HG03135 (cell line): ENCODE results near the gene ESRRA.

Experiments
- ATAC-seq: cut with Tn5 transposase; IDR thresholded peaks from one replicate; pipeline ENCODE4 v1.9.1; 2021; ENCODE audit warnings: mild to moderate bottlenecking, moderate library complexity; ENCODE audit not compliant: unreplicated experiment

Gene ESRRA

DNA sequence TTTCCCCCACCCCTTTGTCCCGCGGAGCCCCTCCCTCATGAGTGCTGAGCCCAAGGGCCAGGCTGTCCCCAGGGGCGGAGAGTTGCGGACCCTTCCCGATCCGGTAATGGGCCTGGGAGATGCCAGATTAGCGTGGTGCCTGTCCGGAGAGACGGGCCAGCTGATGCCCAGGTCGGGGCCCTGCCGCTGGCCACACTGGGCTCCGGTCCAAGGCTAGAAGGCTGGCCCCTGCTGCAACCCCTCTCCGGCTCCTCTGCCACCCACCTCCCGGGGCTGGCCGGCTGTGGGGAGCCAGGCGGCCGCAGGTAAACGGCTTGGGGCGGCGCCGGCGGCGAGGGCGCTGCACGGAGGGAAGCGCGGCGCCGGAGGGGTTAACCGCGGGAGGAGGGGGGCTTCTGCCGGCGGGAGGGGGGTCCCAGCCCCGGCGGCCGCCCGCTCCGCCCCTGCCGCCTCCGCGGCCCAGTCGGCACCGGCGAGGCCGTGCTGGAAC, 14.0 kb upstream of the ESRRA start, which contains the start of gene KCNK4:
TSS of gene KCNK4 (plus strand) at position 41 of the 490 bp plus-strand sequence. CDS start 1,717 bp downstream, outside the sequence.
- ATAC-seq = no peak

DNA sequence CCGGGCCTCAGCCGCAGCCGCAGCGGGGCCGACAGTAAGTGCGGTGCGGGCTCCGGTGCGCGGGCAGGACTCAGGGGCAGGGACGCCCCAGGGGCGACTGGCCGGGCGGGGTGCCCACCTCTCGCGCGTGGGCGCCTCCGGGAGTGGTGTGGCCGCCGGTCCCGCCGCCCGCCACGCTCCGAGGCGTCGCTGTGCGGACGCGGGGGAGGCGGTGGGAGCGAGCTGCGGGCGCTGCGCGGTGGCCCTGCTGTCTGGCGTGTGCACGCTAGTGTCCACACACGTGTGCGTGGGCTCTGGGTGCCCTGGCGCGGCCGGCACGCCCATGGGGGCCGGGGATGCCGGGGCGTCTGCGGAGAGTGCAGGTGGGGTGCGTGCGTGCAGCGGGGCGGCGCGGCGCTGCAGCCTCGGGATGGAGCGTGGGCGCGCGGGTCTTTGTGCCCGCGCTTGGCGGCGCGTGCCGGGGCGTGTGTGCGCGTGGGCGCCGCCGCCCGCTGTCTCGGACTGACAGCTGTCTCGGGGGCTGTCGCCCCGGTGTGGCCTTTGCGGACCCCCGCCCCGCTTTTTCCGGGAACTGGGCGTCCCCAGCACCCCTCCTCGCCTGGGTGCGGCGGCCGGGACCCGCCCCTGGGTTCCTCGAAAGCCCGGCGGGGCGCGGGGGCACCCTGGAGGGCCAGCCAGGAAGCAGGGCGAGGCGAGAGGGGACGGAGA, 13.4 kb upstream of the ESRRA start:
- ATAC-seq = no peak

DNA sequence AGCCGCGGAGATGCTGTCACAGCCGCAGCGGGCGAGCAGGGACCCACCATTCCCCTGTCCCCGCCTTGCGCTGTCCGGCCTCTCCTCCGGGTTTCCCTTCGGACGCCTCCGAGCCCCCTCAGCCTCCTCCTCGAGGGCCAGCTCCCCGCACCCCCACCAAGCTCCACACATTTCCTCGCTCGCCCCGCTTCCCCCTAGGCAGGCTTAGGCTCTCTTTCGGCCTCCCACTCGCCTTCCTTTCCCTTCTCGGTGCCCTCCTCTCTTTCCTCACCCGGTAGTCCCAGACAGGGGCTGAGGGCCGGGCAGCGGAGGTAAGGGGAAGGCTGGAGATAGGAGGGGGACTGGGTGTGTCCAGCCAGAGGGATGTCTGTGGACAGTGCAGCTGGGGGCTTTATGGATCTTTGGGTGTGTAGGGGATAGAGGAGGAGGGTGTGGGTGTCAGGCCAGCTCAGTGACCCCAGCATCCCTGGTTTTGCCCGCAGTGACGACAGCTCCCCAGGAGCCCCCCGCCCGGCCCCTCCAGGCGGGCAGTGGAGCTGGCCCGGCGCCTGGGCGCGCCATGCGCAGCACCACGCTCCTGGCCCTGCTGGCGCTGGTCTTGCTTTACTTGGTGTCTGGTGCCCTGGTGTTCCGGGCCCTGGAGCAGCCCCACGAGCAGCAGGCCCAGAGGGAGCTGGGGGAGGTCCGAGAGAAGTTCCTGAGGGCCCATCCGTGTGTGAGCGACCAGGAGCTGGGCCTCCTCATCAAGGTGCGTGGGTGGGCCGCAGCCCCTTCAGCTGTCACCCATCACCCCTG, 12.7 kb upstream of the ESRRA start:
- ATAC-seq = no peak

DNA sequence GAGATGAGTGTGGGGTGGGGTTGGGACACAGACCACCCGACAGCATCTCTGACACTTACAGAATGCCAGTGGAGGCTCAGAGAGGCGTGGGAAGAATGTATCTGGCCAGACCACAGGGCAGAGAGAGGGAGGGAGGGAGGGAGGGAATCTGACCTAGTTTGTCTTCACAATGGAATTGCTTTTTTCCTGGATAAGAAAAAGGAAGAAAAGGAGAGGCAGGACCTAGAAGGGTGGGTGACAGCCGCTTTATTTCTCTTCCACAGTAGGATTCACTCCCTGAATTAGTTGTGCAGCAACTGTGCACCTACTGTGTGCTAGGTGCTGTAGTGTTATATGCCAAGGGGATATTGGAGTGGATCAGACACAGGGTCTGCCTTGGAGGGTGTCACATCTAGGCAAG, 10.6 kb upstream of the ESRRA start:
- no peak for ATAC-seq

DNA sequence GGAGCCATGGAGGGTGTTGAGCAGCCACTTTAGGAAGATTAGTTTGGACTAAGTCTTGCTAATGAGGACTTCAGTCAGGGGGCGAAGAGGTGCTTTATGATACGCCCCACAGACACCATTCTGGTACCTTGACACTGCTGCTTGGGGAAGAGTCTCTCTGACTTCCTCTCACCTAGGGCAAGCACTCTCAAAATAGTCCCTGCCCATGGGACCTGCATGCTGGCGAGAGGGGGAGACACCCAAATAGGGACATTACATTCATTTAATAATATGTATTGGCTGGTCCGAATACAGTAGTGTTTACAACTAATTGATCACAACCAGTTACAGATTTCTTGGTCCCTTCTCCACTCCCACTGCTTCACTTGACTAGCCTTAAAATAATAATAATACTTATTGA, 9.6 kb upstream of the ESRRA start:
- no peak for ATAC-seq

DNA sequence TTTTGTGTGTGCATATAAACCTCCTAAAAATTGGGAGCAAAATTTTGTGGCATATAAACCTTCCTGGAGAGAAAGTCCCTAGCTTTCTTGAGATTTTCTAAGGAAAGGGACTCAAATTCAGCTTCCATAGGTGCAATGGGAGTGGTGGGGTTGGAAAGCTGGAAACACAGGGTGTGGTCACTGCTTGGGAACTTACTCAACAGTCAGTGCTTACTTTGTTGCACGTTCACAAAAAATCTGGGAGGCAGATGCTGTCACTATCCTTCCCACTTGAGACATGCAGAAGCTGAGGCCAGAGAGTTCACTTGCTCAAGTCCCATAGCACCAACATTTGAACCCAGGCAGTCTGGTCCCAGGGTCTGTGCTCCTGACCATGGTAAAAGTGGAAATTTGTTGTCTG, 9.1 kb upstream of the ESRRA start:
- ATAC-seq = no peak

DNA sequence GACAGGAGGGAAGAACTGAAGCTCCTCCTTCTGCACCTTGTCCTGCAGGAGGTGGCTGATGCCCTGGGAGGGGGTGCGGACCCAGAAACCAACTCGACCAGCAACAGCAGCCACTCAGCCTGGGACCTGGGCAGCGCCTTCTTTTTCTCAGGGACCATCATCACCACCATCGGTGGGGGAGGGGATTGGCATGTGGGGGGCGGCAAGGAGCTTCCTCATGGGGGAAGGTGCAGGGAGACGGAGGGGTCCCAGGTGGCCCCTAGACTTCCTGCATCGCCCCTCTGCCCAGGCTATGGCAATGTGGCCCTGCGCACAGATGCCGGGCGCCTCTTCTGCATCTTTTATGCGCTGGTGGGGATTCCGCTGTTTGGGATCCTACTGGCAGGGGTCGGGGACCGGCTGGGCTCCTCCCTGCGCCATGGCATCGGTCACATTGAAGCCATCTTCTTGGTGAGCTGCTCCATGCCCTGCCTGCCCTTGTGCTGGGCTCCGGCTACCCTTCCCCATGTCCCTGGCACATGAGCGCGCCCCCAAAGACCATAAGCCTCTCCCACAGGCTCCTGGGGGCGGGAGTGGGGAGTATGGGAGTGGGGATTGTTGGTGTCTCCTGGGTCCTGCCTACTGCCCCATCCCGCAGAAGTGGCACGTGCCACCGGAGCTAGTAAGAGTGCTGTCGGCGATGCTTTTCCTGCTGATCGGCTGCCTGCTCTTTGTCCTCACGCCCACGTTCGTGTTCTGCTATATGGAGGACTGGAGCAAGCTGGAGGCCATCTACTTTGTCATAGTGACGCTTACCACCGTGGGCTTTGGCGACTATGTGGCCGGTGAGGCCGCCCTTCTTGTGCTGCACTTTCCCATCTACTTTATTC, 8.3 kb upstream of the ESRRA start:
- no peak for ATAC-seq

DNA sequence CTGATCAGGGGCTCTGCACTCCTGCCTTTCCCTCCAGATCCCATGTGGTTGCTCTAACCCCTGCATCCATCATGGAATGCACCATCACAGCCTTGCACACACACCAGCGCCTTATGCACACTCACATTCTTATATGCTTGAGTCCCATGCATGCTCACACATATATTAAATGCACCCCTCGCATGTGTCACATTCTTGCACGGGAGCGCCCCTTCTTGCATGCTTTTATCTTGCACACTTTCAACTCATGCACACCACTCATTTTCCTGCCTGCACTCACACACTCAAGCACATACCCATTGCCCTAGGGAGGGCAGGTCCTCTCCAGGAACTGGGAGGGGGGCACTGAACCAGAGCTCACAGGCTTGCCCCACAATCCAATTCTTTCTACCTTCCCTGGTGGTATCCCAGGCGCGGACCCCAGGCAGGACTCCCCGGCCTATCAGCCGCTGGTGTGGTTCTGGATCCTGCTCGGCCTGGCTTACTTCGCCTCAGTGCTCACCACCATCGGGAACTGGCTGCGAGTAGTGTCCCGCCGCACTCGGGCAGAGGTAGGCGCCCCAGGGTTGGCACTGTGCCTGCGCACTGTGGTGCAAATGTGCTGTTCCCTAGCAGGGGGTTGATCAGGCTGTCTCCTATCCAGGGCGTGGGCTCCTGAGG, 7.5 kb upstream of the ESRRA start:
- no peak for ATAC-seq

DNA sequence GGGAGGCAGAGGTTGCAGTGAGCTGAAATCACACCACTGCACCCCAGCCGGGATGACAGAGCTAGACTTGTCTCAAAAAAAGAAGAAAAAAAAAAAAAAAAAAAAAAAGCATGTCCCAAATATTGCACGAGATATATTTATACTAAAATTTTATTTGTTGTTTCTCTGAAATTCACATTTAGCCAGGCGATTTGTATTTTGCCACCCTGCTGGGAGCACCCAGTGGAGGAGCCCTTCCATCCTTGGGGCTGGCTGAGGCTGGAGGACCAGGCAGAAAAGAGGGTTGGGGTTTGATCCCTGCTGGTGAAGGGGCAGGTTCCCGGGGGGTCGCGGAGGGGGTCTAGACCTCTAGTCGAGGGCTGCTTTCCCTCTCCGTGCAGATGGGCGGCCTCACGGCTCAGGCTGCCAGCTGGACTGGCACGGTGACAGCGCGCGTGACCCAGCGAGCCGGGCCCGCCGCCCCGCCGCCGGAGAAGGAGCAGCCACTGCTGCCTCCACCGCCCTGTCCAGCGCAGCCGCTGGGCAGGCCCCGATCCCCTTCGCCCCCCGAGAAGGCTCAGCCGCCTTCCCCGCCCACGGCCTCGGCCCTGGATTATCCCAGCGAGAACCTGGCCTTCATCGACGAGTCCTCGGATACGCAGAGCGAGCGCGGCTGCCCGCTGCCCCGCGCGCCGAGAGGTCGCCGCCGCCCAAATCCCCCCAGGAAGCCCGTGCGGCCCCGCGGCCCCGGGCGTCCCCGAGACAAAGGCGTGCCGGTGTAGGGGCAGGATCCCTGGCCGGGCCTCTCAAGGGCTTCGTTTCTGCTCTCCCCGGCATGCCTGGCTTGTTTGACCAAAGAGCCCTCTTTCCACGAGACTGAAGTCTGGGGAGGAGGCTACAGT, 6.1 kb upstream of the ESRRA start:
- no peak for ATAC-seq

DNA sequence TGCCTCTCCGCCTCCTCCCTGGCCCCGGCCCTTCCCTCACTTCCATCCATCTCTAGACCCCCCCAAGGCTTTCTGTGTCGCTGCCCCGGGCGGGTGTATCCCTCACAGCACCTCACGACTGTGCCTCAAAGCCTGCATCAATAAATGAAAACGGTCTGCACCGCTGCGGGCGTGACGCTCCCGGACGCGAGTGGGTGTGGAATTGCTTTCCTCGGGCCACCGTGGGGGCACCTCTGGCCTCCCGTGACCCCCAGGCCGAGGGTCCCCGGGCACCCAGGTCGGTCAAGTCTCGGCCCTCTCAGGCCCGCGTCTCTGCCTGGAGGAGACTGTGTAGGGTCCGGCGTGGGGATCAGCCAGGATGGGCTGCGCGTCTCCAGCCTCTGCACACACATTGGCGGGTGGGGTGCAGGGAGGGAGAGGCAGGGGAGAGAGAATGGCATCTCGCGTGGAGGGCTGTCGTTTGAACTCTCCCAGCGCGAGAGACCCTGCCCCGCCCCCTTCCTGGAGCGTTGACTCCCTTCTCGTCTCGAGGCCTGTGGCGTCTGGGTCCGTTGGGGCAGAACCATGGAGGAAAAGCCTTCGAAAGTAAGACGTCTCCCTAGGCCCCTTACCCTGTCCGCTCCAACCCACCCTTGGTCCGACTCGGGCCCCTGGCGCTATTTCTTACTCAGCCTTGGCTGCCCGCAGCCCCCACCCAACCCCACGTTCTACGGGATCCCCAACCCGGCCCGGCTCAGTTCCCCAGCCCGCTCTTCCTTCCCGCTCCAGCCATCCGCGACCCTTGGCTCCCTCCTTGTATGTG, 5.3 kb upstream of the ESRRA start, which contains the start of gene CATSPERZ:
TSS of gene CATSPERZ (plus strand) at position 512 of the 802 bp plus-strand sequence. CDS start at position 565, 53 bp downstream.
- no peak for ATAC-seq

DNA sequence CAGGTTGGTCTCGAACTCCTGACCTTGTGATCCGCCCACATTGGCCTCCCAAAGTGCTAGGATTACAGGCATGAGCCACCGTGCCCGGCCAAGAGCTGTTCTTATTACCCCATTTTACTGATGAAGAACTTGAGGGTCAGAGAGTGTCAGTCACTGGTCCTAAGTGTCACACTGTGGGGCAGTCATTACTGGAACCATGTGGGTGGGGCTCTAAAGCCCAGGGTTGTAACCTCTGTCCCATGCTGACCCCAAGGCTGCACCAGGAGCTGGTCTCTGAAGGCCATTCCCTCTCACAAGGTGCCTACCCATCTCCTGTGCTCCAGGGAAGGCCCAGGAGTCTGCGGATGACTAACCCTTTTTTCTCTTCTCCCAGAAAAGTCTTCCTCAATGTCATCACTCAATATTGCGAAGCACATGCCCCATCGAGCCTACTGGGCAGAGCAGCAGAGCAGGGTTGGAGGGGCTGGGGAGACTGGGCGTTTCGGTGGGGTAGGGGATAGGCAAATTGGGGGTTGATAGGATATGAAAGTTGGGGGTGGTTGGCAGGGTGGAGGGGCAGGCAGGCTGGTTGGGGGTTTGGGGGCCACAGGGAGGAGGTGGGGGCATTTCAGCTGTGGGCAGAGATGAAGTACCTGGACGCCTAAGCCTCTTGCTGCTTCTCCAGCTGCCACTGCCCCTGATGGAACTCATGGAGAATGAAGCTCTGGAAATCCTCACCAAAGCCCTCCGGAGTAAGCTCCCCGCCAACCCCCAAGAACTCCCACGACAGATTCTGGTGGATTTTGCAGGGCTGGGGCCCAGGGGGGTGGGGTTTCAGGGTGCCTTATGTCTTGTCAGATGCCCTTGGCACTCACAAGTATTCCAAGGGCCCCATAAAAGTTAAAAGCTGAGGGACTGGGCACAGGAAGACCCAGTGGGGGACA, 2.0 kb upstream of the ESRRA start:
- no peak for ATAC-seq

DNA sequence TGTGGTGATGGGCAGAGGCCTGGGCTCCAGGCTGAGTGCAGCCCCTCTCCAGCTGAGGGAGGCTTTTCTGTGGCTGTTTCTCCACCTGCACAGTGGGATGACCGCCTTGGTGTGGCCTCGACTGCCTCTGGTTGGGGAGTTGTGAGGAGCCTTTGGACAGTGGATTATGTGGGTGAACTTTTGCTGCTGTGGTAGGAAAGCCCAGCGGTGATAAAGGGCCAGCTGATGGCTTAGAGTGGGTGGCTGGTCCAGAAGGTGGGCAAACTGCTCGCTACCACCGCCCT, 1.4 kb upstream of the ESRRA start:
- no peak for ATAC-seq

DNA sequence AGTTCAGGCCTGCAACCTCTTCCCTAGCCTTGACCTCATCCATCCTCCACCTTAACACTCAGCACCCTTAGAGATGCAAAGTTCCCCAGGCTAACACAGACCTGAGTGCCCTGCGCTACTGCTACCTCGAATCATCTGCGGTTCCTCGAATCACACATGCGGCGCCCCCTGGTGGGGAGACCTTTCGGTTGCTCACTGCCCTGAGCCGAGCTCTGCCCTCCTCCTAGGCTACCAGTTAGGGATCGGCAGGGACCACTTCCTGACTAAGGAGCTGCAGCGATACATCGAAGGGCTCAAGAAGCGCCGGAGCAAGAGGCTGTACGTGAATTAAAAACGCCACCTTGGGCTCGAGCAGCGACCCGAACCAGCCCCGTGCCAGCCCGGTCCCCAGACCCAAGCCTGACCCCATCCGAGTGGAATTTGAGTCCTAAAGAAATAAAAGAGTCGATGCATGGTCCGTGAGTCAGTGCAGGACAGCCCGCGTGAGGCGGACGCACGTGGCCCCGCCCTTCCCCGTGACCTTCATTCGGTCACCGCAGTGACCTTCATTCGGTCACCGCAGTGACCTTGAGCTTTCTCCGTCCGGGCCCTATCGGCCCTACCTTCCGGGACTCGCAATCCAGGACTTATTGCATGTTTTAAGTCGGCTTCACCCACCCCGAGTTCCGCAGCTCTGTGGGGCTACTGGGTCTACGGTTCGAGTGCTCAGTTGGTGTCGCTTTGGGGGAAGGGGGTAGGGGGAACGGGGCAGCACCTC, 830 bp upstream of the ESRRA start:
- ATAC-seq = peak; percentile 28

DNA sequence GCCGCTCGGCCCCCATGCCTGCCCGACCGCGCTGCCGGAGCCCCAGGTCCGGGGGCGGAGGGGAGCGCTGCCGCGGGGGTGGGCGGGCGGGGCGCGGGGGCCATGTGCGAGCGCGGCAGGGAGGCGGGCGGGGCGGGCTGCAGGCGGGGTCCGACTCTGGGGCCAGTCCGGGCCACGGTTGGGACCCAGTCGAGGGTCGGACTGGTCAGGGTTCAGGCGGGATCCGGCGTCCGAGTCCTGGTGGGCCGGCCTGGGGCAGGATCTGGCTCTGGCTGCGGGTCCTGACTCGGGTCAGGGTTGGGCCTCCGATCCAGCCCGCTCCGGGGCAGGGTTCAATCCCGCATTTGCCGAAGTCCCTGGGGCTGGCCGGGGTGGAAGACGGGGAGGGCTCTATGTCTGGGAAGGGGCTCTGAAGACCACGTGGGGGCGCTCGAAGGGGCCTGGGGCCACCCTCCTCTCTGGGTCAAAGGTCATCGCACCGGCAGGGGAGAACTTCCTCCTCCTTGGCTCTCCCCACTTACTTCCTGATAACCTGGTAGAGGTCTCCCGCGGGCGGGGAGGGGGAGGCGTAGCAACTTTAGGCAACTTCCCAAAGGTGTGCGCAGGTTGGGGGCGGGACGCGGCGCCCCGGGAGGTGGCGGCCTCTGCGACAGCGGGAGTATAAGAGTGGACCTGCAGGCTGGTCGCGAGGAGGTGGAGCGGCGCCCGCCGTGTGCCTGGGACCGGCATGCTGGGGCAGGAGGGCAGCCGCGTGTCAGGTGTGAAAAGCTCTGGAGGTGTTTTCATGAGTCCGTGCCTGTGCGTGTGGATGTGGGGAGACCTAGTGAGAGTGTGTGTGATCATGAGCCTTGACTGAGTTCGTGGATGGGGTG, 603 bp downstream of the ESRRA start:
- peak; percentile 9 for ATAC-seq

DNA sequence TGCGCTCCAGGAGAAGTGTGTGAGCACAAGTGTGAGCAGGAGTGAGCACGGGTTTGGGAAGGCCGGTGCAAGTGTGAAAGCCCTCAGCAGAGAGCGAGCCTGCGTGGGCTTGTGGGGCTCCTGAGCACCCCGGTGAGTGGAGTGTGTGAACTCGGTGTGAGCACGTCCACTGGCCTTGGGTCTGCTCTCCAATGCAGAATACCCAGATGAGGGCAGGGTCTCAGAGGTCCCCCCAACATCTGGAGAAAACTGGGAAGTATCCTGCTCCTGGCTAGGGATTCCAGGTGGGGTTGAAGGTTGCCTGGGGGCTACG, 1.2 kb downstream of the ESRRA start:
- no peak for ATAC-seq

DNA sequence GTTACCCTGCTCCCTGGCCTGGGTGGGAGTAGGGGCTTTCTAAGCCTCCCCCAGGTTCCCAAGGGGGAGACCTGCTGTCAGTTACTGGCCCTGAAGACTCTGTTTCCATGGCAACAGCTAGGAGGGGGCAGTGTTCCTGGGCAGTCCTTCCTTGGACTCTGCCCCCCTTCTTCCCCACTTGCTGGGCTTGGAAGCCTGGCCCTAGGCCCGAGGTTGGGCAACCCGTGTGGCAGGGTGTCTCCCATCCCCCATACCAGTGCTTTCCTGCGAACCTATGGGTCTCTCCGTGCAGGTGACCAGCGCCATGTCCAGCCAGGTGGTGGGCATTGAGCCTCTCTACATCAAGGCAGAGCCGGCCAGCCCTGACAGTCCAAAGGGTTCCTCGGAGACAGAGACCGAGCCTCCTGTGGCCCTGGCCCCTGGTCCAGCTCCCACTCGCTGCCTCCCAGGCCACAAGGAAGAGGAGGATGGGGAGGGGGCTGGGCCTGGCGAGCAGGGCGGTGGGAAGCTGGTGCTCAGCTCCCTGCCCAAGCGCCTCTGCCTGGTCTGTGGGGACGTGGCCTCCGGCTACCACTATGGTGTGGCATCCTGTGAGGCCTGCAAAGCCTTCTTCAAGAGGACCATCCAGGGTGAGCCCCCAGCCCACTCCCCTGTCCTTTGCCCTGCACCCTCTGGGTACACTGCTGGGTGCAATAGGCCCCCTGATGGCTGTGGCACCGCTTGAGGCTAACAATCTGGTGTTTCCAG, 1.7 kb downstream of the ESRRA start:
- ATAC-seq = no peak
